H1 (cell line): Measurements from ENCODE around the gene TRPC4. TPM values are rescaled to one million over a fixed set of nuclear protein-coding genes. Genes with fewer than 3 reads are reported as not detected.
"Not testable (repeated sequence)": the region's sequence is repeated elsewhere in the genome, so short reads cannot be mapped to it uniquely, and the experiment has no call there.

Experiments
- CTCF ChIA-PET: fragments of 300-600 bp; sonication (Branson Sonifier 250); formaldehyde crosslinking; loops from one replicate; lab custom pipeline; 2021; ENCODE audit not compliant: partially characterized antibody; lab: Charles Lee
- POLR2A ChIA-PET: fragments of 300-600 bp; sonication (Branson Sonifier 250); formaldehyde crosslinking; loops from one replicate; lab custom pipeline; 2021; ENCODE audit warnings: inconsistent platforms; ENCODE audit not compliant: partially characterized antibody; lab: Charles Lee
- DNase-seq, 2 experiments: peaks; one replicate each; pipeline versions ENCODE4 v3.0.0 to v3.0.0-alpha.2; 2010 to 2022; ENCODE audit warnings: low spot score in 2 of 2, low read depth in 1 of 2, mixed read lengths in 1 of 2
- FAIRE-seq: peaks from 2 replicates; lab custom pipeline; 2011; peaks lifted over from hg19 to GRCh38; lab: Jason Lieb, UNC
- H2AFZ ChIP-seq: 2 replicates; pipeline ENCODE4 v1.8.1; 2012; ENCODE audit warnings: low read length, inconsistent platforms
- H2AK5ac ChIP-seq: 2 replicates; pipeline ENCODE4 v1.6.1; 2013; ENCODE audit warnings: low read depth, low read length
- H2BK120ac ChIP-seq: replicated peaks from 2 replicates; pipeline ENCODE3; 2013; ENCODE audit warnings: low read depth, low read length, inconsistent platforms
- H2BK12ac ChIP-seq: 2 replicates; pipeline ENCODE4 v1.6.1; 2013; ENCODE audit warnings: low read depth, low read length
- H2BK15ac ChIP-seq: 2 replicates; pipeline ENCODE4 v1.6.1; 2013; ENCODE audit warnings: low read length
- H2BK20ac ChIP-seq: 2 replicates; pipeline ENCODE4 v1.6.1; 2013; ENCODE audit warnings: low read length
- H2BK5ac ChIP-seq: 2 replicates; pipeline ENCODE4 v1.6.1; 2013; ENCODE audit warnings: low read depth, low read length
- H3K14ac ChIP-seq: 2 replicates; pipeline ENCODE4 v1.6.1; 2013; ENCODE audit warnings: inconsistent platforms; ENCODE audit not compliant: insufficient read length
- H3K18ac ChIP-seq: 2 replicates; pipeline ENCODE4 v1.6.1; 2013; ENCODE audit warnings: low read length; ENCODE audit errors: extremely low read depth
- H3K23ac ChIP-seq: 2 replicates; pipeline ENCODE4 v1.6.1; 2013; ENCODE audit warnings: inconsistent platforms; ENCODE audit not compliant: insufficient read length
- H3K23me2 ChIP-seq: 2 replicates; pipeline ENCODE4 v1.6.1; 2013; ENCODE audit warnings: low read depth, low read length
- H3K27ac ChIP-seq: 2 replicates; pipeline ENCODE4 v1.6.1; 2011; ENCODE audit warnings: low read depth, low read length, inconsistent platforms
- H3K27me3 ChIP-seq, 4 experiments: replicated peaks in 1 of 4; 1 replicate in 1 of 4; 2 replicates in 3 of 4; pipeline versions ENCODE4 v1.6.1 to v1.8.1; 2011 to 2013; ENCODE audit warnings: low read length in 3 of 4, mild to moderate bottlenecking in 3 of 4, inconsistent platforms in 2 of 4, mixed read lengths in 2 of 4, moderate library complexity in 1 of 4; ENCODE audit not compliant: control insufficient read depth in 3 of 4, insufficient read depth in 3 of 4; ENCODE audit errors: extremely low read depth in 1 of 4
- H3K36me3 ChIP-seq, 4 experiments: 2 replicates each; pipeline versions ENCODE4 v1.6.1 to v1.8.1; 2011 to 2013; ENCODE audit warnings: mild to moderate bottlenecking in 4 of 4, low read length in 3 of 4, moderate library complexity in 2 of 4, control low read depth in 1 of 4, inconsistent platforms in 1 of 4; ENCODE audit not compliant: insufficient read depth in 4 of 4, control insufficient read depth in 2 of 4
- H3K4ac ChIP-seq: replicated peaks from 2 replicates; pipeline ENCODE3; 2013; ENCODE audit warnings: low read length, low read depth, mixed read lengths, inconsistent platforms; ENCODE audit not compliant: insufficient read length
- H3K4me1 ChIP-seq, 4 experiments: replicated peaks in 1 of 4; 1 replicate in 1 of 4; 2 replicates in 3 of 4; pipeline versions ENCODE4 v1.6.1 to v1.8.1; 2011 to 2013; ENCODE audit warnings: low read length in 3 of 4, inconsistent platforms in 2 of 4, mixed read lengths in 1 of 4; ENCODE audit not compliant: insufficient read depth in 4 of 4, control insufficient read depth in 3 of 4
- H3K4me2 ChIP-seq, 2 experiments: 2 replicates each; pipeline versions ENCODE4 v1.6.1 to v1.8.1; 2011 to 2013; ENCODE audit warnings: low read depth in 2 of 2, low read length in 2 of 2, control low read depth in 1 of 2, inconsistent platforms in 1 of 2, mild to moderate bottlenecking in 1 of 2; ENCODE audit not compliant: insufficient read depth in 1 of 2
- H3K4me3 ChIP-seq, 4 experiments: fragments of 200-600, 300-600 bp in 1 of 4; sonication (generic), shearing (Covaris generic), sonication (Bioruptor Twin) in 1 of 4; 2 replicates each; pipeline versions ENCODE4 v1.5.1 to v1.8.1; 2011 to 2016; ENCODE audit warnings: low read length in 4 of 4, low read depth in 3 of 4, control low read depth in 2 of 4, inconsistent platforms in 2 of 4, mild to moderate bottlenecking in 2 of 4, mixed read lengths in 1 of 4, moderate library complexity in 1 of 4; ENCODE audit not compliant: insufficient read depth in 2 of 4; ENCODE audit errors: extremely low read depth in 1 of 4
- H3K56ac ChIP-seq: replicated peaks from 2 replicates; pipeline ENCODE3; 2013; ENCODE audit warnings: low read depth, mild to moderate bottlenecking, mixed read lengths, low read length, inconsistent platforms; ENCODE audit not compliant: insufficient read length
- H3K79me1 ChIP-seq: 2 replicates; pipeline ENCODE4 v1.6.1; 2013; ENCODE audit warnings: low read depth, low read length, control low read depth
- H3K79me2 ChIP-seq, 2 experiments: 2 replicates each; pipeline versions ENCODE4 v1.6.1 to v1.8.1; 2012 to 2013; ENCODE audit warnings: low read length in 2 of 2, mild to moderate bottlenecking in 2 of 2, inconsistent platforms in 1 of 2; ENCODE audit not compliant: insufficient read depth in 2 of 2, control insufficient read depth in 1 of 2
- H3K9ac ChIP-seq, 4 experiments: replicated peaks in 1 of 4; 1 replicate in 1 of 4; 2 replicates in 3 of 4; pipeline versions ENCODE4 v1.6.1 to v1.8.1; 2011 to 2013; ENCODE audit warnings: low read depth in 3 of 4, low read length in 3 of 4, control low read depth in 2 of 4, mild to moderate bottlenecking in 2 of 4, moderate library complexity in 2 of 4, inconsistent platforms in 1 of 4; ENCODE audit errors: extremely low read depth in 1 of 4
- H3K9me3 ChIP-seq, 2 experiments: 2 replicates each; pipeline versions ENCODE4 v1.6.1 to v1.8.1; 2012 to 2013; ENCODE audit warnings: mild to moderate bottlenecking in 2 of 2, moderate library complexity in 2 of 2, control low read depth in 1 of 2, inconsistent platforms in 1 of 2, low read depth in 1 of 2, low read length in 1 of 2, mixed read lengths in 1 of 2; ENCODE audit not compliant: insufficient read depth in 2 of 2
- H4K20me1 ChIP-seq, 2 experiments: replicated peaks in 1 of 2; 2 replicates each; pipeline versions ENCODE3 to v1.8.1; 2011 to 2013; ENCODE audit warnings: inconsistent platforms in 2 of 2, low read length in 2 of 2, mild to moderate bottlenecking in 1 of 2; ENCODE audit not compliant: insufficient read depth in 2 of 2, control insufficient read depth in 1 of 2
- H4K5ac ChIP-seq: 2 replicates; pipeline ENCODE4 v1.6.1; 2013; ENCODE audit warnings: low read length, low read depth, mixed read lengths, inconsistent platforms; ENCODE audit not compliant: insufficient read length
- H4K8ac ChIP-seq: 2 replicates; pipeline ENCODE4 v1.8.0; 2013; ENCODE audit warnings: mild to moderate bottlenecking, moderate library complexity, low read length, inconsistent platforms; ENCODE audit not compliant: insufficient read depth; ENCODE audit errors: extremely low read depth
- H4K91ac ChIP-seq: replicated peaks from 2 replicates; pipeline ENCODE3; 2013; ENCODE audit warnings: low read length, mixed read lengths, inconsistent platforms; ENCODE audit not compliant: insufficient read length
- WGBS, 2 experiments: shearing (Covaris generic) in 1 of 2; methylation state at CpG; one replicate each; pipeline versions ENCODE4 v1.1.6 to v1.1.7; 2013 to 2015; ENCODE audit warnings: low lambda C conversion rate in 2 of 2, mixed read lengths in 2 of 2, inconsistent platforms in 1 of 2, low coverage in 1 of 2, missing lambda C conversion rate in 1 of 2; ENCODE audit not compliant: insufficient replicate concordance in 2 of 2, insufficient coverage in 1 of 2, insufficient read length in 1 of 2; ENCODE audit errors: extremely low coverage in 1 of 2, missing lambda C conversion rate in 1 of 2; 5-methylcytosine and 5-hydroxymethylcytosine counted together
- polyA plus RNA-seq, 7 experiments: library from polyadenylated mRNA; depleted of rRNA in 3 of 7; stranded (reverse) in 5 of 7; unstranded in 2 of 7; fragments of >200 nt in 5 of 7; fragments of 200-250 nt in 2 of 7; gene quantifications; 1 replicate in 5 of 7; 2 replicates in 1 of 7; 4 replicates in 1 of 7; pipeline versions ENCODE4 v1.2.1 to v1.2.3, GENCODE V29; 2011 to 2013; ENCODE audit warnings: missing spikeins in 2 of 7, mixed read lengths in 2 of 7
- total RNA-seq: library from RNA; stranded (reverse); fragmentation: NEBNext Ultra II Directional; extraction: Animal tissue kit (Norgen Biotek cat#: 25700); gene quantifications from 2 replicates; pipeline ENCODE4 v1.2.1, GENCODE V29; 2021

The TRPC4 gene
- total and polyA plus RNA-seq, 2 of the 8 experiments (the other 6 are each of a cell fraction or from before 2014, with no cell fraction given), result 12.3 to 14.7 TPM

- H3K14ac ChIP-seq, H2BK15ac ChIP-seq, H3K4ac ChIP-seq, H2BK20ac ChIP-seq, H2AK5ac ChIP-seq, H2BK5ac ChIP-seq, H2BK12ac ChIP-seq, H3K36me3 ChIP-seq, DNase-seq, H4K91ac ChIP-seq, H3K27me3 ChIP-seq, H4K20me1 ChIP-seq, H3K27ac ChIP-seq, H4K5ac ChIP-seq, H3K23me2 ChIP-seq, H3K9ac ChIP-seq, H3K18ac ChIP-seq, POLR2A ChIA-PET, H3K56ac ChIP-seq, FAIRE-seq, H3K4me2 ChIP-seq, H3K9me3 ChIP-seq, H3K79me1 ChIP-seq, H3K4me3 ChIP-seq, H3K23ac ChIP-seq, H3K4me1 ChIP-seq, H4K8ac ChIP-seq, H2AFZ ChIP-seq, H2BK120ac ChIP-seq: not testable (repeated sequence)
- CTCF ChIA-PET, result interaction anchor here (0.7 kb wide), 1 partner anchor 16 kb away, joined by 3 read pairs; no protein-coding TSS in a partner anchor
- peaks cover 0 to 54% of the 10 kb centered on the region in 2 experiments; a peak in 2 of 4 replicates for H3K79me2 ChIP-seq
- 93% methylated on average over 4 of the region's 4 CpGs; no CpG with 5 or more reads in 1 of the 2 experiments for WGBS, 2 experiments
Observed at GRCh38 chr13:37796795-37797194, 72.8 kb downstream of the TRPC4 start.
